Measurements from ENCODE around the gene DLGAP1.
"Not testable (repeated sequence)": the region's sequence is repeated elsewhere in the genome, so short reads cannot be mapped to it uniquely, and the experiment has no call there.

Gene DLGAP1

DNA sequence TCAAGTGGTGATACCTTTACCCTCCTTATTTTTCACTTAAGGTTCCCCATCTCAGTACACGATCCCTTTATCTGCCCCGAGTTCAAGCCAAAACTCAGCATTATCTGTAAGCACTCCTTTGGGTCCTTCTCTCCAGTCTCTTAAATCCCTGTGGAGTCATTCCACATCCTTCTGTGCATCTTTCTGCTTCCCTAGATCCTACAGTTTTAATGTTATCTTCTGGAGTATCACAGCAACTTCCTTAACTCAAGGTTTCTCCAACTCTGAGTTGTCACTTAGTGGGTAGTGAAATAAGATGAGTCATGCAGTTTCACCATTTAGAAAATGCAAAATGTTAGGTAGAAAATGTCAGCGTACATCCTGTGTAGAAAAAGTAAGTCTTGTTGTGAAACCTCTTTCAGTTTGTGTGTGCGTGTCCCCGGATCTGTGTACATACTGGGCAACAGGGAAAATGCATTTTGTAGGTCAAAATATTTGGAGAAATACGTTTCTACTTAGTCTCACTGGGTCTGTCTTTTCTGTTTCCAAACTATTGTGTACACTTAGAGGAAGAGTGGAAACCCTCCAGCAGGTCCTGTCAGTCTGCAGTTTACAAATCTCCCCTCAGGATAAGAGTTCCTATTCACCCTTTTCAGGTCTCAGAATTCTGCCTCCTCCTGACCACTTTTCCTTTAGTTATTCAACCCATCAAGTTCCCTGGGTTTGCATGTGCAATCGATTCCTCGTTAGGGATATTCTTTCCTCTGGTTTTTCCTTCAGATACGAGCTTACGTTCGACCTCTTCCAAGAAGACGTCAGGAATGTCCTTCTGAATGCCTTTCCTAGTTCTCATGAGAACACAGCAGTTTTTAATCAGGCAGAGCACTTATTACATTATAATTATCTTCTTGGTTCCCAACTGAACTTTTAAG is 850.4 kb downstream of the DLGAP1 start:
- peak; percentile 84 for DNase-seq (ENCODE audit: low read depth)
- TF ChIP-seq CTCF (IDR thresholded peaks at IDR 0.05; ENCODE audit: insufficient read depth, low read depth, low read length, missing control alignments) = no peak
- H3K4me3 ChIP-seq (ENCODE audit: low read depth, low read length) = peak overlapping the region; percentile 28

- DNase-seq (ENCODE audit: low read depth) = no peak
- peak overlapping the region; percentile 28 for H3K4me3 ChIP-seq (ENCODE audit: low read depth, low read length)
- TF ChIP-seq CTCF (IDR thresholded peaks at IDR 0.05; ENCODE audit: insufficient read depth, low read depth, low read length, missing control alignments) = no peak
Measured at GRCh38 chr18:3604235-3604497, 850.9 kb downstream of the DLGAP1 start.

DNA sequence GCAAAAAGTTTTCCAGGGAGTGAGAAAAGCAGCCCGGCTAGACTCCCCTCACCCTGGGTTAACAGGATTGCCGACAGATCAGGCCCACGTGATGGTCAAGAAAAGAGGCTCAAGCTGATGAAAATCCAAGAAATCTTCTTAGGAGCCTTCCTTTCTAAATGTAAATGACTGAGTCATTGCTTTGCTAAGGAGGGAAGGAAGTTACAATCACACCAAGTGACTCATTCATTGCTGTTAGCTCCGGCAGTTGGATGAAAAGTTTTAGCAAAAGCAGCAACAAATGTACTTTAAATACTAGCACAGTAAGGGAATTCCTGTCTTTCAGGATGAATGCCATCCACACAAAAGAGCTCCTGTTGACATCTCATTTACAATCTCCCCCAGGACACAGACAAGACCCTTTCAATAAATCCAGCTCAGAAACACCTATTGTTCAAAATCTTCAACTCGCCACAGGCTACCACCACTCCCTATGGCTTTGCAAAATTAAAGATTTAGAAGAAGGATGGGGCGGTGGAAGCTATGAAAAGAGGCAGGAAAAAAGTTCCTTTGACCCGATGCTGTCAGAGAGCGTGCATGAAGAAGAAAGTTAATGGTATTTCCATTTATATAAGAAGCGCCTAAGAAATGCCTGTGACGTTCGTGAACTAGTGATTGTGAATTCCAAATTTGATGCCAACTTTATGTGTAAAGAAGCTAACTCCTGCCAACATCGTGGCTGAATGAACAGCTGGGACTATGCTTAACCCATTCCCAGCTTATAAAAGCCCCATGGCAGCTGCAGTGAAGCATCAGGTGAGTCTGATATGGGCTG is 851.5 kb downstream of the DLGAP1 start:
- peak overlapping the region; percentile 28 for H3K4me3 ChIP-seq (ENCODE audit: low read depth, low read length)
- TF ChIP-seq CTCF (IDR thresholded peaks at IDR 0.05; ENCODE audit: insufficient read depth, low read depth, low read length, missing control alignments) = no peak
- DNase-seq (ENCODE audit: low read depth) = peak; percentile 42

DNA sequence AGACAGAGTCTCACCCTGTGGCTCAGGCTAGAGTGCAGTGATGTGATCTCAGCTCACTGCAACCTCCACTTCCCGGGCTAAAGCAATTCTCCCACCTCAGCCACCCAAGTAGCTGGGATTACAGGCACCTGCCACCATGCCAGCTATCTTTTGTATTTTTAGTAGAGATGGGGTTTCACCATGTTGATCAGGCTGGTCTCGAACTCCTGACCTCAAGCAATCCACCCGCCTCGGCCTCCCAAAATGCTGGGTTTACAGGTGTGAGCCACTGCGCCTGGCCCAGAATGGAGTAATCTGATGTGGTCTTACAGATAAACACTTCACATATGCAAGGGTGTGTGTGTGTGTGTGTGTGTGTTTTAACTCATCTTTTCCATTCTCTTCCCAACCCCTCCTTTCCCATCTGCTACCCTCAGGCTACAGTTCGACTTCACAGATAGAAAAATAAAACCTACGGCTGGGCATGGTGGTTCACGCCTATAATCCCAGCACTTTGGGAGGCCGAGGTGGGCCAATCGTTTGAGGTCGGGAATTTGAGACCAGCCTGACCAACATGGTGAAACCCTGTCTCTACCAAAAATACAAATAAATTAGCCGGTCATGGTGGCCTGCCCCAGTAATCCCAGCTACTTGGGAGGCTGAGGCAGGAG is 853.9 kb downstream of the DLGAP1 start:
- DNase-seq (ENCODE audit: low read depth); H3K4me3 ChIP-seq (ENCODE audit: low read depth, low read length): not testable (repeated sequence)

DNA sequence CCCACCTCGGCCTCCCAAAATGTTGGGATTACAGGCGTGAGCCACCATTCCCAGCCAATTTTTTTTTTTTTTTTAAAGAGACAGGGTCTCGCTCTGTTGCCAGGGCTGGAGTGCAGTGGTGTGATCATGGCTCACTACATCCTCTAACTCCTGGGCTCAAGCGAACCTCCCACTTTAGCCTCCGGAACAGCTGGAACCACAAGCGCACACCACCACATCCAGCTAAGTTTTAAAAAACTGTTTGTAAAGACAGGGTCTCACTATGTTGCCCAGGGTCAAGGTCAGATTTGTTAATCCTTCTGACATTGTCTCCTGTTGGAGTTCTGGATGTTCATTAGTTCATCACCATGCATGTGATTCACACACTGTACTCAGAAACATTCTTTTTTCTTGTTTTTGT is 855.2 kb downstream of the DLGAP1 start:
- no peak for DNase-seq (ENCODE audit: low read depth)
- no peak for TF ChIP-seq CTCF (IDR thresholded peaks at IDR 0.05; ENCODE audit: insufficient read depth, low read depth, low read length, missing control alignments)
- H3K4me3 ChIP-seq (ENCODE audit: low read depth, low read length) = no peak overlapping the region

DNA sequence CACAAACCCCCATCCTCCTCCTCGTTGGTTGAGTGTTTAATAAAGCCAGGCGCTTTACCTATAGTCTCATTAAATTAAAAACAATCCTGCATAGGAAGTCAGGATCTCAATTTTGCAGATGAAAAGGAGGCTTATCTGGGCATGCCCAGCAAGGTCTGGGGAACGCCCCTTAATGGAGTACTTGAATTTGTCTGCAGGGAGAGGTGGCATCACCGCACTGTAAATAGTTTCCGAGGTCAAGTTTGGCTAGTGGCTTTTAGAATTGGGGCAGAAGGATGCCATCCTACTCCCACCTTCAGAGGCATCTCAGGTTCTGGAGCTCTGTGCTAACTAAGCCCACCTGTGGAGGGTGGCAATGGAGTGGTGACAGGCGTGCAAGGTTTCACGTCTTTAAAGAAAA is 855.9 kb downstream of the DLGAP1 start:
- DNase-seq (ENCODE audit: low read depth) = no peak
- no peak for TF ChIP-seq CTCF (IDR thresholded peaks at IDR 0.05; ENCODE audit: insufficient read depth, low read depth, low read length, missing control alignments)
- no peak overlapping the region for H3K4me3 ChIP-seq (ENCODE audit: low read depth, low read length)

DNA sequence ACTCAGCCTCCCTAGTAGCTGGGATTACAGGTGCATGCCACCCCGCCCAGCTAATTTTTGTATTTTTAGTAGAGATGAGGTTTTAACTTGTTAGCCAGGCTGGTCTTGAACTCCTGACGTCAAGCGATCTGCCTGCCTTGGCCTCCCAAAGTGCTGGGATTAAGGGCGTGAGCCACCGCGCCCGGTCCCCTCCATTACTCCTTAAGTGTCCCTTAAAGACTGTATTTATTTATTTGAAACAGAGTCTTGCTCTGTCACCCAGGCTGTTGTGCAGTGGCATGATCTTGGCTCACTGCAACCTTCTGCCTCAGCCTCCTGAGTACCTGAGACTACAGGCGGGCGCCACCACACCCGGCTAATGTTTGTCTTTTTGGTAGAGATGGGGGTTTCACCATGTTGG is 856.5 kb downstream of the DLGAP1 start:
- DNase-seq (ENCODE audit: low read depth) = no peak
- H3K4me3 ChIP-seq (ENCODE audit: low read depth, low read length) = no peak overlapping the region
- no peak for TF ChIP-seq CTCF (IDR thresholded peaks at IDR 0.05; ENCODE audit: insufficient read depth, low read depth, low read length, missing control alignments)
